ENCODE data around the gene RPP30.
"Not testable (repeated sequence)": the region's sequence is repeated elsewhere in the genome, so short reads cannot be mapped to it uniquely, and the experiment has no call there.

RPP30 gene

DNA sequence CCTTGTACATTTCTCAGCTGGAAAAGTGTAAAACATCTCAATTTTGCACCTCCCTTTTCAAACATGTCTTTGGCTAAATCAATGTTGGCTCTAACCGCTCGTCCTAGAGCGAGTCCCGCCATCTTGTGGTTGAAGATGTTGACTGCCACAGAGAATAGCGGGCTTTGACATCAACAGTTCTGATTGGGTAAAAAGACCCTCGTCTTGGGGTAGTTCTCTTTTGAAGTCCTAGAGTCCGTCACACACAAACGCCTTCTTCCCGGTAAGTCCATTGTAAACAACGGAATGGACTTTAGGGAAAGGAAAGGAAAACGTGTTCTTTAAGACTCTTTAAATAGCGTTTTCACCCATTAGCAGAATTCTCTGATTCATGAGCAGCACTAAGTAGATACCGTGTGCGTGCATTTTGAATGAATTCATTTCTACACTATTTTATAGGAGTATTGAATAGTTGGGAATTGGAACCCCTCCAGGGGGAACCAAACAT, 452 bp upstream of the RPP30 start:
- no peak for DNase-seq (ENCODE audit: low read depth in 1 of 2, low spot score in 1 of 2)

DNA sequence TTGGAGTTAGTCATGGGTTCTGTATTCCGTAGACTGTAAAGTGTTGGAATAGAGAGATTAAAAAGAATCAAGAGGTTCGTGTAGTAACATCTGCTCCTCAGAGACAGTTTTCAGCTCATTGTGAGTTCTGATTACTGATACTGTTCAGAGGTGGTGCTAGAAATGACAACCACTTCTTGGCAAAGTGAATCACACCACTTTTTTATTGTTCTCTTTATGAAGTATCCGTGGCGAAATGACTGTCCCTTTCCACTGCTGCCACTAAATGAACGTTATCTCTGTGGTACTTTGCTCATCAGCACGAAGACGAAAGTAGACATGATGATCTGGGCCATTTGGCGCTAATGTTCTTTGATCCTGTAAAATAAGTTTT, 860 bp downstream of the RPP30 start:
- no peak for DNase-seq (ENCODE audit: low read depth in 1 of 2, low spot score in 1 of 2)

DNA sequence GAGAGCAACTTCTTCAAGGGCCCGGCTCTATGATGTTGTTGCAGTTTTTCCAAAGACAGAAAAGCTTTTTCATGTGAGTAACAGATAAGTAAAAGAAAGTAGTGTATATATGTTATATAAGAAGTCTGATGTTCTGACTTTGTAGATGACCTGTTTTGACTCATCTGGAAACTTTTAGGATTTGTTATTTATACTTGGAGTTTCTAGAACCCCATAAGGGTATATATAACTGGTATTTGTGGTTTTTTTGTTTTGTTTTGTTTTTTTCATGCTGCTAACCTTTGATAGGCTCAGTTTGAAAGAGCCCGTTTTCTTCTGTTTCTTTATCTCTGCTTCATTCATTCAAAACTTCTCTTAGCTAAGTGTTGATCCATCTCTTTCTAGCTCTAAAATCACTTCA, 7.3 kb downstream of the RPP30 start:
- DNase-seq (ENCODE audit: low read depth in 1 of 2, low spot score in 1 of 2) = no peak

DNA sequence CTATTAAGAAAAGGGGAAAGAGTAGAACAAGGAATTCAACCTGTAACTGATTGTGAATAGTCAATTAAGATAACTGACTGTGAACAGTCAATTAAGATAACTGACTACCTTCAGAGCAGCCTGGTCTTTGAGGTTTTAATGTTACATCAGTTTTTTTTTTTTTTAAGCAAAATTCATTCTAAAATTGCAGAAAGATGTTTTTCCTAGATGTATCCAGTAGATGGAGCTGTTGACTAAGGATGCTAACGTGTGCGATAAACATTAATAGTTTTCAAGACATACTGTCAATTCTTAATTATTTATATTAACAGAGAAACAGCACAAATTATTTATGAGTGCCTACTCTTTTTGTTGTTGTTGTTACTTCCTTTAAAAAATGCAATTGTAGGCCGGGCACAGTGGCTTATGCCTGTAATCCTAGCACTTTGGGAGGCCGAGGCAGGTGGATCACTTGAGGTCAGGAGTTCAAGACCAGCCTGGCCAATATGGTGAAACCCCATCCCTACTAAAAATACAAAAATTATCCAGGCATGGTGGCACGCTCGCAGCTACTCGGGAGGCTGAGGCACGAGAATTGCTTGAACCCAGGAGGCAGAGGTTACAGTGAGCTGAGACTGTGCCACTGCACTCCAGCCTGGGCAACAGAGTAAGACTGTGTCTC, 8.4 kb downstream of the RPP30 start:
- DNase-seq (ENCODE audit: low read depth in 1 of 2, low spot score in 1 of 2) = not testable (repeated sequence)

DNA sequence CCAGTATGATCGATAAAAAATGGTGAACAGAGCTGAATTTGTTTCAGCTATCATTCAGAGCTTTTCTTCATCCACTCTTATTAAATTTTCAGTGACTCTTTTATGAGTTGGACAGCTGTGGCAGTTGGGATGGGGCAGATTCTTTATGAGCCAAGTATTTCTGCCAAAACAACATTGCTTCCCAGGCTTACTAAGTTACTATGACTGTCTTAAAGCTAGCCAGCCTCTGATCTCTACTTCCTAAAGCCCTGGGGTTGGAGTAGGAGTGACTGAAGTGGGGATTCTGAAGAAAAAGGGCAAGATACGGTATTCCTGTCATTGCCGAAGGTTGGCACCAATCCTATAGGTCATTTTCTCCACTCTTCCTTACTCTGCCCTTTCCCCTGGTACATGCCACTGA, 12.7 kb downstream of the RPP30 start:
- no peak for DNase-seq (ENCODE audit: low read depth in 1 of 2, low spot score in 1 of 2)

DNA sequence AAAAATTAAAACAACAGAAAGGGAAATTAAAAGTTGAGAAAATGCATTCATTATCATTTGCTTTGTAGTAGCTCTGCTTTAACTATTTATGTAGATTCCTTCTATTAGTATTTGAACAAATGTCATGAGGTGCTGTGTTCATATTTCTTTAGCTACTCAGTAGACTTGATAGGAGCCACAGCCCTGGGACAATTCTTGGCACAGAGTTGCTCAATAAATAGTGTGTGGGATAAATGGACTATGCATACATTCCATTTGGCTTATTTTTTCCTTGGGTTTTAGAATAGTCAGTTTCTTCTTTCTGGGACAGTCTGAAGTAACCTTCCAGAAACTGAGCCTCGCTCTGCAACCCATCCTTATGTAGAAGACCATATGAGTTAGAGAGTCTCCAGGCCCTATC, 13.4 kb downstream of the RPP30 start:
- DNase-seq (ENCODE audit: low read depth in 1 of 2, low spot score in 1 of 2) = no peak

DNA sequence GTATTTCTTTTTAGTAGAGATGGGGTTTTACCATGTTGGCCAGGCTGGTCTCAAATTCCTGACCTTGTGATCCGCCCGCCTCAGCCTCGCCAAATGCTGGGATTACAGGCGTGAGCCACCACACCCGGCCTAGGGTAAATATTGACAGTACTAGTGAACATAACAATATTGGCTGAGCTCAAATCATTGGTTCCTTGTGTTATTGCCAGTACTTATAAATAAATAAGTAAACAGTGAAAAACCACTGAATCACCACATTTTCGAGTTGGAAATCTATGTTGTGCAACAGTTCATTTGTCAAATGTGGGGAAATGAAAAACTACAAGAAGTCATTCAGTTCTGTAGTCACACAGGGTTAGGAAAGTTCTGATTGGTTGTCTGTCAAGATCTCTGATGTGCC, 15.8 kb downstream of the RPP30 start:
- no peak for DNase-seq (ENCODE audit: low read depth in 1 of 2, low spot score in 1 of 2)

DNA sequence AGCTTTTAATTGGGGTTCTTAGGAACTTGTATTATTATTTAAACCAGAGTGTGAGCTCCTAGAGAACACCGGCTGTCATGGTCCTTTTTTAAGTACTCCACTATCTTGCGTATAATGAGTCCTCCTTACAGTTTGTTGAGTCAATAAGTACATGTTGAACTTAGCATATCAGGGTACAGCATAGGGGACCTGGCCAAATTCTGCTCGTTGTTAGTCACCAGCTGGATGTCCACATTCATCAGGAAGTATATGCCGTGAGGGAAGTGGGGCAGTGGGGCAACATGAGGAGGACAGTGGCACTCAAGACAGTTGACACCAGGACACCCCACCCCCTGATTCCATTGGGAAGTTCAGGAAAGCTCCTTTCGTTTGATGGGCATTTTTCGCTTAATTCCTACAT, 16.6 kb downstream of the RPP30 start:
- no peak for DNase-seq (ENCODE audit: low read depth in 1 of 2, low spot score in 1 of 2)

DNA sequence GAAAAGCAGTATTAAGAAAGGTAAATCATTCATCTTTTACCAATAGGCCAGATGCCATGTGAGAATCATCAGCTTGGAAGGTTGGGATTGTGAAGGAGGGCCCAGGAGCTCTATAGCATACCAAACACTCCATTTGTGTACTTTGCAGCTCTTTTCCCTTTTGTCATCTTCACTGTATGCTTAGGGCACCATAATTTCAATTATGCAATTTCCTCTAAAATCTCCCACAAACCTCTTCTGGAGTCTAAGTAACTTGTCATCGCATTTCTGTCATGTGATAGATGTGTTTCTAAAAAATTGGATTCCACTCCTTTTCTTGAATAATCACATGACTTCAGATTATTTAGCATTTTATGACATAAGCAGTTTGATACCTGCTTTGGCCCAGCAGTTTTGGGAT, 17.9 kb downstream of the RPP30 start:
- DNase-seq (ENCODE audit: low read depth in 1 of 2, low spot score in 1 of 2) = no peak

DNA sequence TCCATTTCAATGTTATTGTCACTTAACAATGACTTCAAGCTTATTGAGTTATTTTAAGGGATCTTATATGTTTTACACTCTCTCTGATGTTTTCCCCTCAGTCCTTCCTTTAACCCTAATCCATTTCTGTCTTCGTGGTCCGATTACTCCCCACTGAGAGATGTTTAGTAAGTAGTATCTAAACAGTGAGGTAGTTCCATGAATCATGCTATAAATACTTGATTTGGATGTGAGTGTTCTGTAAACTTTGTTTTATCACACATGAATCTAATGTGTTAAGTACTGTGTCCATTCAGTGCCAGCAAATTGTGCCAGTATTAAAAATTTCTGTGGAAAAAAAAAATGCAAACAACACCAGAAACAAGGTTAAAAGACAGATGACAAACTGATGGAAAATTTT, 18.6 kb downstream of the RPP30 start:
- no peak for DNase-seq (ENCODE audit: low read depth in 1 of 2, low spot score in 1 of 2)

DNA sequence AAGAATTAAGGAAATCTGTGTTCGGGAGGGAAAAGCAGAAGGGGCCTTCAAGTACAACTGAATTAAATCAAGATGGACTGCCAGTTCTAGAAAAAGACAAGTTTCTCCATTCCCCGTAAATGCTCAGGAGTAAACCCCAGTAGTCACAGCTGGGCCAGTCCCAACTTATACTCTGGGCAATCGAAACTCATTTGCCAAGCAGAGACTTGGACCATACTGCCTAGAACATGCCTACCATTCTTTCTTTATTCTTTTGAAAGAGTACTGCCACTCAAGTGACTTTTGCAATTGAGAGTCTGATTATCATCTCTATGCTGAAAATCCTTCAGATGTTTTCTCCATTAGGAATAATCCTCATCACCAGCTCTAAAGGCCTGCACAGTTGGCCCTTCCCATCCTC, 21.4 kb downstream of the RPP30 start:
- DNase-seq (ENCODE audit: low read depth in 1 of 2, low spot score in 1 of 2) = no peak

DNA sequence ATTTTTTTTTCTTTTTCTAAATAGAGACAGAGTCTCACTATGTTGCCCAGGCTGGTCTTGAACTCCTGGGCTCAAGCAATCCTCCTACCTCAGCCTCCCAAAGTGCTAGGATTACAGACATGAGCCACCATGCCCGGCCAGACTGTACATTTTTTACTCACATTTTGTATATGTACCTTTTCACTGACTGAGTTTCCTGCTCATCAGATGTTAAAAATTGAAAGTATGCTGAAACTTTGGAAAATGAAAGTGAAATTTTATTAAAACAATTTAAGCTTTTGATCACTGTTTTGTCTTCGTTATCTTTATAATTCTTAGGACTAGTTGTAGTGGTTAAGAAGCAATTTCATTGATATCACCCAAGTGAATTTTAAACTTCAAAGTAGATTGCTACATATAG, 25.1 kb downstream of the RPP30 start:
- DNase-seq (ENCODE audit: low read depth in 1 of 2, low spot score in 1 of 2) = not testable (repeated sequence)

DNA sequence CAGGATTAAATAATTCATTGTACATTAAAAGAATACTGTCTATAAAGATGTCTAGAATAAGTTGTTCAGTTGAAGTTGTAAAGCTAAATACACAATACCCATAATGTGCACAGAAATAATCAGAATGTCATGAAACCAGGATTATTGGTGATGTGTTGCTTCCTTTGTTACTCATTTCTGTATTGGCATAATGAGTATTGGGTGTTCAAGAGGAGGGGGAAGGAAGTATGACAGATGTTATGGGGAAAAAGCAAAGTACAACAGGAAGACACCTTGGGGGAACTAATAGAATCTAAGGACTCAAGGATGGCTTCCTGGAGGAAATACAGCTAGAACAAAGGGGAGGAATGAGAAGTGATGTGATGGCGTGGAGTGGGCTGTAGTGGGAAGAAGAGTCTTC, 34.2 kb downstream of the RPP30 start:
- no peak for DNase-seq (ENCODE audit: low read depth in 1 of 2, low spot score in 1 of 2)

DNA sequence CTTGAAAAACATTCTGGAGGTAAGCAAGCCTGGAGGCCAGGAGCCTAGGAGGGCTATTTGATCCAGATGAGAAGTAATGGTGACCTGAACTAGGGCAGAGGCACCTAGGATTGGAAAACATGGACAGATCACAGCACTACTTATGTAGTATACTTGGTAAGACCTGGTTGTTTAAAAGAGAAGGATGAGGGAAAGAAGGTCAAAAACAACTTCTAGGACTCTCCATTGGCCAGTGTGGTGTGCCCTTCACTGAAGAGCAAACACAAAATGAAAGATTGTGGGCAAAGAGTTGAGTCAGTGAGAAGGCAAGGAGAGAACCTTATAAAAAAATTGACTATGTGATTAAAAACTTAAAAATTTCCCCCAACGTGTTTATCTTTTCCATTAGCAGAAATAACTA, 34.8 kb downstream of the RPP30 start:
- no peak for DNase-seq (ENCODE audit: low read depth in 1 of 2, low spot score in 1 of 2)

DNA sequence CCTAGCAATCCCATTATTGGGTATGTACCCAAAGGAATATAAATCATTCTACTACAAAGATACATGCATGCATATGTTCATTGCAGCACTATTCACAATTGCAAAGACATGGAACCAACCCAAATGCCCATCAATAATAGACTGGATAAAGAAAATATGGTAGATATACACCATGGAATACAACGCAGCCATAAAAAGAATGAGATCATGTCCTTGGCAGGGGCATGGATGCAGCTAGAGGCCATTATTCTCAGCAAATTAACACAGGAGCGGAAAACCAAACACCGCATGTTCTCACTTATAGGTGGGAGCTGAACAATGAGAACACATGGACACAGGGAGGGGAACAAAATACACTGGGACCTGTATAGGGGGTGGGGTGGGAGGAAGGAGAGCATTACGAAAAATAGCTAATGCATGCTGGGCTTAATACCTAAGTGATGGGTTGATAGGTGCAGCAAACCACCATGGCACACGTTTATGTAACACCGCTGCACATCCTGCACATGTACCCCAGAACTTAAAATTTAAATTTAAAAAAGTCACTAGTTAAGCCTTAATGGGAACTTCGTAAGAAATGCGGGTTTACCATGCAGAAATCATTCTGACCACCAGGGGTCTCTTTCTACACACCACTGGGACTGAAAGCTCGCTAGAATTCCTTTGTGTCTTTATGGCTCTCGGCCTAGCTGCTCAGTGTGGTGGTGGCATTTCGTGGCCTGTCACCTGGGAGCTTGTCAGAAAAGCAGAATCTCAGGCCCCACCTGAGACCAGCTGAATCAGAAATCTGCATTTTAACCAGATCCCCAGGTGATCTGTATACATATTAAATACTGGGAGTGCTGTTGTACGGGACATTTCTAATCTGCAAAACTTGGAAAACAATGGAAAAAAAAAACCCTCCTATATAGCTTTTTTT, 39.6 kb downstream of the RPP30 start:
- DNase-seq (ENCODE audit: low read depth in 1 of 2, low spot score in 1 of 2) = peak in 1 of 2 donors; percentile 5

DNA sequence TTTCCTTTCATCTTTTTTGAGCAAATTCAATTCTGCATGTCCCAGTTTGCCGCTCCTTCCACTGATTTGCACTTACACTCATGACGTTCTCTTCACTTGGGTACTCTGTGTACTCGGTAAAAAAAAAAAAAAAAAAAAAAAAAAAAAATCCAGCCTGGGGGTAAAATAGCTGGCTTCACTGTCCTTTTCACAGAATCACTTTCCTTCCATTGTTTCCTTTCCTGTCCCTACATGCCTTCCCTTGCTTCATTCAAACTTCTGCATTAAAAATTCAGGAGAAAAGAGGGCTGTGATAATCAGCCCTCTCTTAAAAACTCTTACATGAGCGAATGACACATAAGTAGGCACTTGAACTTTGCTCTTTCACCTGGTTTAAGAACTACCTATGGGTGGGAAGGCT, 40.4 kb downstream of the RPP30 start:
- no peak for DNase-seq (ENCODE audit: low read depth in 1 of 2, low spot score in 1 of 2)

DNA sequence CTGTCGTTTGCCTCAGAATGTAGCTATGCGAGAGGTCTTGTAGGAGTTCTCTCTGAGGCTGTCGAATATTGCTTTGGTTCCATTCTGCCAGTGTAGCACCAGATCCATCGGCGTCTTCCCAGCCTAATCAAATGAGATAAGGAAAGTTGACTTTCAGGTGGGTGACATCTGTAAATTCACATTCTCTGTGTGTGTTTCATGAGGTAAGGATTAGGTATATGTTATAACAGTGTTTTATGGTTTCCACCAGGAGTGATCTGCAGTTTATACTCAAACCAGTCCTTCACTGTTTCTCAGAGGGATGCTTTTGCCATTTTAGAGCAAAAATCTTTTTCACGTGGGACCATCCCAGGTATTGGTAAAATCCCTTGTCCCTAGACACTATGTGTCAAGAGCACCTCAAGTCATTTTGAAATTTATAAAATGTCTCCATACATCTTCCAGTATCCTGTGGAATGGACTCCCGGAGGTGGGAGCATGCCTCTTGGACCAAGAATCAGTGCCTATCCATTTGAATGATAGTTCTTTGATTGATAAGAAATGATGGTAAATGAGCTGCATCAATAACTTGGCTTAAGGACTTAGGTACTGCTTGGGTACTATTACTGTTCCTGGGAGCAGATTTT, 41.2 kb downstream of the RPP30 start:
- no peak for DNase-seq (ENCODE audit: low read depth in 1 of 2, low spot score in 1 of 2)

DNA sequence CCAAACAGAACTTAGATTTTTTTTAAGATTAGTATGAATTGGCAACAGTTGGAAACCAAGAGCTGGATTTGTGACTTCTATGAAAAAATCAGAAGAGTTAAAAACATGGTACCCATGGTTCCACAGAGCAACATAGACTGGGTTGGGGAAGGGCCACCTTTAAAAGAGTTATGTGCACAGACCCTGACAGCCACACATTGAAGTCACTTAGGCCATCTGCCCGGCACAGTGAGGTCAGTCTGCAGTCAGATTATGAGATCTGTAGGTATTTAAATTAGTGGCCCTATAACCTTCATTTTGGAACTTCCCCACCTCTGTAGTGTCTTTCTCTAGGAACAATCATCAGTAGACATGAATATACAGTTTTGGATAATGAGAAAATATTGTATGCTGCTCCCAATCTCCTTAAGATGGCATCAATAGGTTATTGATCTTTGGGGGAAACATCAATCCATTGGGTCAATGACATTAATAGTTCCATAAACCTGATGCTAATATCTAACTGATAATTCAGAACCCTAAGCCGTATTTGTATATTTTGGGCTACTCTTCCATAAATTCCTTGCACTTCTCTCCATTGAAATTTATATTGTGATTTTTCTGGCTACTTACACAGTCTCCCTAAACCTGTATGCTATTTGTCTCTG, 42.1 kb downstream of the RPP30 start:
- no peak for DNase-seq (ENCODE audit: low read depth in 1 of 2, low spot score in 1 of 2)

DNA sequence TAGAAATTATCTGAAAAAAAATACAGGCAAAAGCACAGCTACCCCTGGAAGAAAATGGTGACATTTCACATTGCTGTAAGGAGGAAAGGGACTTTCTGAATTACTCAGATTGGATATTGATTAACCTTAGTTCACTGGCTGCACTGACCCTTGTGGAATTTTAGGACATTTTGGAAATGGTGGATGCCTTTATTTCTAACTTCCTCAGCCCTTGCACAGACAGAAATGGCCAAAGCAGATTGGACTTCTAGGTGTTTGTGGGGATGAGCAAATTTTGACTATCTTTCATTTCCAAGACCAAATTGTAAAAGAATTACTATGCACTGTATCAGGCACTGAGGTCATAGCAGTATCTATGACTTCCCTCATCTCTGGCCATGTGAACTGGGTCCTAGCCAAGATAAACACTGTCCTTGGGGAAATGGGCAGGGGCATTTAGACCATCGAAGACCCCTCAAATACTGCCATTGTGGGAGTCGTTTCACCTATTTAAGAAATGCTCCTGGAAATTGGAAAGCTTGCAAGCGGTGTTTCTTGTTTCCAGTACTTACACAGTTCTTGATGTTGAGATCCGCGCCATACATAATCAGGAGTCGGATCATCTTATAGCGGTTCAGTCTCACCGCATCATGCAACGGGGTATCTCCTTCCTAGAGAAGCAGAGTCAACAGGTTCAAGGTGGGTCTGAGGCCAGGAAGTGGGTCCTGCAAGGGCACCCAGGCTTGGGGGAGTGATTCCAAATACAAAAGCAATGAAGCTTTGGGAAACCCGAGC, 43.4 kb downstream of the RPP30 start:
- no peak for DNase-seq (ENCODE audit: low read depth in 1 of 2, low spot score in 1 of 2)

DNA sequence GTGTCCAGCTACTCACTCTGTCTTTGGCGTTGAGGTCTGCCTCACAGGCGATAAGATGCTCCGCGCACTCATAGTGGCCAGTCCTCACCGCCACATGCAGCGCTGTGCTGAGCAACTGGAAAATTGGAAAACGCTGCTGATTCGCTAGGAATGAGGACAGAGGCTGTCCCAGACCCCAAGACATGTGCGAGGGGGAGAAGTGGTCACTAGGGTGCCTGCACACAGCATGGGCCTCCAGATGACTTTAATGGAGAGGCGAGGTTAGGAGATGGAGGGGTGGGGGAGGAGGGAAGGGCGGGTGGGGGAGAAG, 43.9 kb downstream of the RPP30 start:
- DNase-seq (ENCODE audit: low read depth in 1 of 2, low spot score in 1 of 2) = no peak

Measured in activated T-helper 1 cell treated with anti-CD3 and anti-CD28 coated beads, Interleukin-2, amount 50 U/mL, for 16 hours (primary cell).